NCI-H226 (cell line): ENCODE results near the gene EPAS1.

Experiments
- DNase-seq: peaks from one replicate; pipeline ENCODE4 v3.0.0-alpha.2; 2015

The EPAS1 gene

DNA sequence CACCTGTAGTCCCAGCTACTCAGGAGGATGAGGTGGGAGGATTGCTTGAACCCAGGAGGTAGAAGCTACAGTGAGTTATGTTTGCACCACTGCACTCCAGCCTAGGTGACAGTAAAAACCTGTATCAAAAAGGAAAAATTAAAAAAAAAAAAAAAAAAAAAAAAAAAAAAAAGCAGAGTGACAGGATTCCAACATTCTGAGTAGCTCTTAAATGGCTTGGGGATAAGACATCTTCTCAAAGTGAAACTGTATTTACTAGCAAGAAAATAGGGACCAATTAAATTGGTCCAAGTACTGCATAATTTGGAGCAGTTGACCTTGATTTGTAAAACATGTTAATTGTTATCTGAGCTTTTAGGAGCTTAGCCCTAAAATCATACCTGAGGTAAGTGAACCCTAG lies 116.4 kb downstream of the EPAS1 start:
- DNase-seq, result no peak

GRCh38 chr2:46414701-46415100 lies 117.5 kb downstream of the EPAS1 start:
- no peak for DNase-seq

- no peak for DNase-seq
Observed at GRCh38 chr2:46416280-46416679, 119.1 kb downstream of the EPAS1 start.

- DNase-seq, result no peak
Observed at GRCh38 chr2:46416739-46417403, 119.7 kb downstream of the EPAS1 start.

DNA sequence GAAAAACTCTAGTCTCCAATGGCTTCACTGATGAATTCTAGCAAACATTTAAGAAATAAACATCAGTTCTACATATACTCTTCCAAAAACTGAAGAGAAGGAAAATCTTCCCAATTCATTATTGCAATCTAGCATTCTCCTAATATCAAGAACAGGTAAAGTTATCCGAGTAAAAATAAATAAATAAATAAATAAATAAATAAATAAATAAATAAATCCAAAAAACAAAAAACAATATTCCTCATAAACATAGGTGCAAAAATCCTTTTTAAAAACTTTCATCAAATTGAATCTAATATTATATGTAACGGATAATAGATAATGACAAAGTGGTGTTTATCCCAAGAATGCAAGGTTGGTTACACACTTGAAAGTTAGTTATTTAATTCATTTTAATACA lies 123.7 kb downstream of the EPAS1 start:
- no peak for DNase-seq

DNA sequence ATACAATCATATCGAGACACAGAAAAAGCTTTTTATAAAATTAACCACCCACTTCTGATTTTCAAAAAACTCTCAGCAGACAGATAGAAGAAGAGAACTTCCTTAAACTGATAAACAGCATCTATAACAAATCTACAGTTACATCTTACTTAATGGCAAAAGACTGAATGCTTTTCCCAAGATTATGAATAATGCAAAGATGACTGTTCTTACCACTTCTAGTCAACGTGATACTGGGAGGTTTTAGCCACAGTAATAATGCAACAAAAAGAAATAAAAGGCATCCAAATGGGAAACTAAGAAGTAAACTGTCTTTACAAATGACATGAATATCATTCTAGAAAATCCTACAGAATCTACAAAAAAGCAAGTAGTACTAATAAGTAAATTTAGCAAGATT lies 124.2 kb downstream of the EPAS1 start:
- no peak for DNase-seq

DNA sequence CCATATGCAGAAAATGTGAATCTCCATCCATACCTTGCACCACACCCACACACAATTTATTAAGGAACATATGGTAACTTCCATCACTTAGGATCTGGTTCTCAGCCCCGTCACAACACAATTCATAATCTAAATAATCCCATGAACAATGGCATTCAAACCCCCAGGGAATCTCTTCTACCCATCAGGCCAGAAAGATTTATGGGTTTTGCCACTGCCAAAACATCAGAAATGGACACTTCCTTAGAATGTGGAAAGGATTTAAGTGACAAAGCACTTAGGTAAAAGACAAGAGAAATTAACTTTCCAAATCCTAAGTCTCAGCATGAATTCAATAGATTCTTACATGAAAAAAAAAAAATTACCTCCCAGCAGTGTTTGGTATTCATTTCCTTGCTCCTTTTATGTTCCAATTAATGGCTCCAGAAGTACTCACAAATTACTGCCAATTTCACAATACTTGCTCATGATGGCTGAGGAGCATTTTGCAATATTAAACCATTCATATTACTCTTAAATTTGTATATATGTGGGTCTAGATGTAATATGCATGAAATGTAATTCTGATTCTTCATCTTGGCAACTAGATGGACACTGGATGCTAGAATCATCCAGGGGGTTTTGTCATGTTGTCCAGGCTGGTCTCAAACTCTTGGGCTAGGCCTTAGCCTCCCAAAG lies 125.6 kb downstream of the EPAS1 start:
- DNase-seq, result no peak

DNA sequence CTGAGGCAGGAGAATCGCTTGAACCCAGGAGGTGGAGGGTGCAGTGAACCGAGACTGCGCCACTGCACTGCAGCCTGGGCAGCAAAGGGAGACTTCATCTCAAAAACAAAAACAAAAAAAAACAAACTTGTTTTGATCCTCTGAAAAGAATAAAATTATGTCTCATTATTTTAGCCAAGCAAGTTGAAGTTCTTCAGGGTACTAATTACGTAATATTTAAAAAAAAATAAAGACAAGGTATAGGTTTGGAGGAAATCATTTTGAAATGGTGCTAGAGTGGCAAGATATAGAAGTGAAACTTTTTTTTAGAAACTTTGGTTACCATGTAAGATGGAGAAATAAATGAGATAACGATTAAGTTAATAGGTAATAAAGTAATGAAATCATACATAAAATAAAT lies 127.7 kb downstream of the EPAS1 start:
- no peak for DNase-seq

DNA sequence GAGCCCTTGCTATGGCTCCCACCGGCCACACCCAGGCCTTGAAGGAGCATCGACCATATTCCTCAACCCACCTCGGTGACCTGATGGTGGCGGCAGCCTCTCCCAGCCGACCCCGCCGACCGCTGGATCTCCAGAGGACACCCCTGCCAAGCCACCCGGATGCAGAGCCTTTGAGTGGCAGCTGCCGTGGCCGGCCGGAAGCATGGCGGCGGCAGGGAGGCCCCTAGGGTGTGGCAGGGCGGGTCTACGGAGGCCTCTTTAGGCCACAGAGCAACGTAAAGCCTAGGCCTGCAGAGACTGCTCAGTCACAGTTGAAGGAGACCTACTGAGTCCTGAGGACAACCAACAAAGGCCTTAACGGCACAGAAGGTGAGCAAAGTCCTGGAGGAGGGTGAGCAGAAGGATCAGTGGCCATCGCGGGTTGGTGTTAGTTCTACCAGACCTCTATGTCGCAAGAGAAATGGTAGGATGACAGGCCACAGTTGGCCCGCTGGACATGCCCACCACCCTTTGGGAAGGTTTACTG lies 131.8 kb downstream of the EPAS1 start:
- no peak for DNase-seq

DNA sequence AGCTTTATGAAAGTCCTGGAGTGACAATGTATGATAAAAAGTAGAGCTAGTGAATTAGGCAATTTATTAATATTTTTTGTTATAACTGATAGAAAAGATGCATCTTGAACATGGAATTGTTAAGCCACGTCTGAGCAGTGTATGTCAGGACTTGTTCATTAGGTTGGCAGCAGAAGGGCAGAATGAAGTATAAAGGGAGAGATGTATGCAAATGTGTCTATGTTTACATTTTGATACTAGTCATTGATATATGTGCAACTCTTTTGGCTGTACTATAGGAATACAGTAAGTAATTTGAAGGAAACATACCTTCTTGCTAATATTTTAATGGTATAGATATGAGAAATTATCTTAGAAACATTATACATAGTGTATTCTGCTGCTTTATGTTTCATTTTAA lies 133.2 kb downstream of the EPAS1 start:
- no peak for DNase-seq

GRCh38 chr2:46430992-46431391 lies 133.8 kb downstream of the EPAS1 start:
- DNase-seq, result no peak

DNA sequence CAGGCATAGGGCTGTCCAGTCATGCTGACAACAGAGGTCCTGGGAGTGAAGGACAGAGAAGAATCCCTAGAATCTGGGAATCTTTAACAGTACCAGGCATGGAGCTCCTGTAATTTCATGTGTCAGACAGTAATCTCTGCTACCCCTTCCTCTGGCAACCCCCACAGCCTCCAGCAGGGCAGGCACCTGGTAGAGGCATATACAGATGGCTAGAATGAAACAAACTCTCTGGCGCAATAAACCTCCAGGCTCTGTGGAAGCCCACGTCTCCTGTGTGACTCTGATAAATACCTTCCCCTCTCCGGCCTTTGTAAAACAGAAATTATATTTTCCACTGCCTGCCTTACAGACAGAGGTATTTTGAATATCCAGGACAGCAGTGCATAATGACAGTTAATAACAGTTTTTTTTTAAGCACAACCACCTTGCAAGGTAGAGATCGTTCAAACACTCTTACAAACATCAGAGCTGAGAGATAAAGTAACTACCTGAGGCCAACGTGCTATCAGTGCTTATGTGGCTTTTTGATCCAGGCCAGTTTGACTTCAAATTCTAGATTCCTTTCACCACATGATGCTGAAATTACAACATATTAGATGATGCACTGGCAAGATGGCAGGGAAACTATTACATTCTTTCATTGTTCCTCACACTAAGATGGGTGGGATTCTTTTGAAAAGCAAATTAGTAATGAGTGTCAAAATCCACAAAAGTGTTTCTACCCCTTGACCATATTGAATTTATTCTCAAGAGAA lies 134.5 kb downstream of the EPAS1 start:
- peak; percentile 57 for DNase-seq

DNA sequence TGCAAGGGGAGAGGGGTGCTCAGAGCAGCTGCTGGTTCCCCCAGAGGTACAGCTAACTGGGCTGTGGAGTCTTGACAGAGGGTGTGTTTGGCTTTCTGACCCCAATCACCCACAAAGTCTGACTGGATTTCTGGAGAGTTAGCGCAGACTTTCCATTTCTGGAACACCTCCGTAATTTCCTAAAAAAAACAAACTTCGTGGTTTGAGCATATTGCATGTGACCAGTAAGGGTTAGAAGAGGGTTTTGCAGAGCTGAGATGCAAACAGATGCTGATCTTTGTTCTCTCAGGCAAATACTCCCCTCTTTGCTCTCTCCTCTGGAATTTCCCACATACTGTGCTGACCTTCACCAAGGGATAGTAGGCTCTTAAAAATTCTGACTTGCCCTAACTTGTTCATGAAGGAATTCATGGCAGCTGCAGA lies 137.7 kb downstream of the EPAS1 start:
- peak; percentile 16 for DNase-seq

DNA sequence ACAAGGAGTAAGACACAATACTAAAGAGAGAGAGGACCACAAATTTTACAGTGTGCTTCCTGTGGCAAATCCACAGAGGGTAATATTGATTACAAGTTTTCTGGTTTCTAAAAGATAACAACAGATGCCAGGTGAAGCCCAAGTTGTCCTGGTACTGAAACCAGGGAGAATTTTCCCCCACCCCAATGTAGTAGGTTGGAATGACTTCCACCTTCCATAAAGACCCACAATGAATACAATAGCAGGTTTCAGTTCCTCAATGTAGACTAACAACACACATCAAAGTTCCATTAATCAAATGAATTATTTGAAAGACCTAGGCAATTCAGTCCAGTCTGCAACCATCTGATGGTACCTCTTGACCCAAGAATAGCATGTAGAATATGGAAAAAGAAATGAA lies 138.1 kb downstream of the EPAS1 start:
- no peak for DNase-seq

- DNase-seq, result peak; percentile 13
Observed at GRCh38 chr2:46435796-46436360, 138.7 kb downstream of the EPAS1 start.
